Endothelial cell of hepatic sinusoid (primary cell): ENCODE measurements around the gene MSI2.
"Not testable (repeated sequence)": the region's sequence is repeated elsewhere in the genome, so short reads cannot be mapped to it uniquely, and the experiment has no call there.

Experiments used
- in situ Hi-C: cut with HindIII; loops from 2 replicates; pipeline ENCODE4 v1.10.0; 2017; ENCODE audit warnings: low sequenced_read_pairs

The MSI2 gene

GRCh38 chr17:57288040-57288772 is 31.9 kb downstream of the MSI2 start:
- in situ Hi-C loops, result loop anchor here (5.0 kb wide), 1 partner anchor 44 kb away; no protein-coding TSS in a partner anchor

- in situ Hi-C loops, result loop anchor here (5.0 kb wide), 1 partner anchor 44 kb away; no protein-coding TSS in a partner anchor
Observed at GRCh38 chr17:57288773-57289121, 32.4 kb downstream of the MSI2 start.

GRCh38 chr17:57289130-57289529 is 32.8 kb downstream of the MSI2 start:
- in situ Hi-C loops, result loop anchor here (5.0 kb wide), 1 partner anchor 43 kb away; no protein-coding TSS in a partner anchor

- in situ Hi-C loops, result loop anchor here (5.0 kb wide), 1 partner anchor 43 kb away; no protein-coding TSS in a partner anchor
Observed at GRCh38 chr17:57289613-57290012, 33.3 kb downstream of the MSI2 start.

- in situ Hi-C loops, result no loop called here
Observed at GRCh38 chr17:57290981-57291380, 34.7 kb downstream of the MSI2 start.

- in situ Hi-C loops, result no loop called here
Observed at GRCh38 chr17:57292091-57292490, 35.8 kb downstream of the MSI2 start.

- in situ Hi-C loops, result no loop called here
Observed at GRCh38 chr17:57293077-57293476, 36.8 kb downstream of the MSI2 start.

GRCh38 chr17:57294101-57294500 is 37.8 kb downstream of the MSI2 start:
- in situ Hi-C loops, result no loop called here

GRCh38 chr17:57294629-57295501 is 38.5 kb downstream of the MSI2 start:
- in situ Hi-C loops, result no loop called here

GRCh38 chr17:57295526-57296023 is 39.3 kb downstream of the MSI2 start:
- in situ Hi-C loops, result no loop called here

- in situ Hi-C loops, result no loop called here
Observed at GRCh38 chr17:57296231-57296630, 39.9 kb downstream of the MSI2 start.

GRCh38 chr17:57299176-57299575 is 42.9 kb downstream of the MSI2 start:
- in situ Hi-C loops, result no loop called here

- in situ Hi-C loops, result not testable (repeated sequence)
Observed at GRCh38 chr17:57300592-57300991, 44.3 kb downstream of the MSI2 start.

- in situ Hi-C loops, result no loop called here
Observed at GRCh38 chr17:57302690-57303465, 46.6 kb downstream of the MSI2 start.

- in situ Hi-C loops, result no loop called here
Observed at GRCh38 chr17:57305144-57305728, 48.9 kb downstream of the MSI2 start.

- in situ Hi-C loops, result no loop called here
Observed at GRCh38 chr17:57305908-57306504, 49.7 kb downstream of the MSI2 start.

GRCh38 chr17:57308543-57309186 is 52.3 kb downstream of the MSI2 start:
- in situ Hi-C loops, result no loop called here

- in situ Hi-C loops, result no loop called here
Observed at GRCh38 chr17:57309479-57309878, 53.2 kb downstream of the MSI2 start.
